ENCODE data around the gene GPR37L1. TPM values are rescaled to one million over a fixed set of nuclear protein-coding genes. Genes with fewer than 3 reads are reported as not detected.

GPR37L1 gene
- total RNA-seq, 2 experiments from 2014 or later = 0.03 TPM; not detected in 1

GRCh38 chr1:202182040-202182877 is 59.5 kb downstream of the GPR37L1 start:
- Histone ChIP-seq H3K4me2 (ENCODE audit: low read length) (no peak overlapping the region), H3K36me3 (ENCODE audit: insufficient read depth, low read length) (no peaks in the 10 kb centered on the region), H3K9me3 (ENCODE audit: low read length) (no peaks in the 10 kb centered on the region), H3K27ac (ENCODE audit: low read depth, low read length, poor library complexity, severe bottlenecking) (no peak overlapping the region), H3K9me2 (ENCODE audit: insufficient read depth, low read length) (no peaks in the 10 kb centered on the region), H4K20me1 (ENCODE audit: insufficient read depth, low read length) (no peaks in the 10 kb centered on the region), H3K4me3 (ENCODE audit: low read depth, low read length, poor library complexity, severe bottlenecking) (no peak overlapping the region), H3K79me2 (ENCODE audit: insufficient read depth, low read depth, low read length) (no peaks in the 10 kb centered on the region), H3K4me1 (ENCODE audit: insufficient read depth, low read length, poor library complexity, severe bottlenecking) (no peaks in the 10 kb centered on the region), H2AFZ (ENCODE audit: low read length) (no peak overlapping the region)
- ChIA-PET POLR2A (no interaction called here), CTCF (ENCODE audit: unreplicated experiment) (interaction anchor here (0.6 kb wide), 1 partner anchor 533 kb away, joined by 3 read pairs; no protein-coding TSS in a partner anchor)
- TF ChIP-seq CTCF (conservative IDR thresholded peaks at IDR 0.05; ENCODE audit: low read length) (no peak), EZH2phosphoT487 (IDR thresholded peaks at IDR 0.05; ENCODE audit: borderline replicate concordance, low read depth, low read length) (no peak)
- no TSS peak for BruUV-seq (replicated peaks)
- DNase-seq (ENCODE audit: low spot score) = no peak
- intact Hi-C loops (cut with micrococcal nuclease; ENCODE audit: unreplicated experiment) = loop anchor here (10.0 kb wide), 1 partner anchor 433 kb away; no protein-coding TSS in a partner anchor

Small RNAs within 50 kb of the gene (small RNA-seq; reads per million reads assigned to genes)
- not detected for gene CRIP1P3

Other genes starting within 250 kb of the GPR37L1 start
- 0.46 TPM in 1 of 2 replicates, not detected in the other for gene SHISA4, start 234.0 kb upstream of the GPR37L1 start, total RNA-seq (2014; rRNA removed; shearing (Covaris generic))
- gene SHISA4, start 234.0 kb upstream of the GPR37L1 start, total RNA-seq (2022) = not detected in 2 replicates
- not detected in 2 replicates for gene LMOD1, start 176.4 kb upstream of the GPR37L1 start, total RNA-seq (2014; rRNA removed; shearing (Covaris generic))
- gene LMOD1, start 176.4 kb upstream of the GPR37L1 start, total RNA-seq (2022) = not detected in 2 replicates
- gene TIMM17A, start 167.4 kb upstream of the GPR37L1 start, total RNA-seq (2014; rRNA removed; shearing (Covaris generic)) = 41.2 and 43.8 TPM in 2 replicates
- 55.6 and 67.2 TPM in 2 replicates for gene TIMM17A, start 167.4 kb upstream of the GPR37L1 start, total RNA-seq (2022)
- gene RNPEP, start 140.3 kb upstream of the GPR37L1 start, total RNA-seq (2014; rRNA removed; shearing (Covaris generic)) = 14.7 and 22.7 TPM in 2 replicates
- 50.9 and 52.1 TPM in 2 replicates for gene RNPEP, start 140.3 kb upstream of the GPR37L1 start, total RNA-seq (2022)
- gene ELF3, start 112.3 kb upstream of the GPR37L1 start, total RNA-seq (2014; rRNA removed; shearing (Covaris generic)) = 0.09 TPM in 1 of 2 replicates, not detected in the other
- gene ELF3, start 112.3 kb upstream of the GPR37L1 start, total RNA-seq (2022) = 0.18 and 0.44 TPM in 2 replicates
- gene ARL8A, start 21.8 kb downstream of the GPR37L1 start, total RNA-seq (2014; rRNA removed; shearing (Covaris generic)) = 25.1 and 25.7 TPM in 2 replicates
- 44.6 and 46.1 TPM in 2 replicates for gene ARL8A, start 21.8 kb downstream of the GPR37L1 start, total RNA-seq (2022)
- 54.2 and 67.5 TPM in 2 replicates for gene PTPN7, start 37.7 kb downstream of the GPR37L1 start, total RNA-seq (2014; rRNA removed; shearing (Covaris generic))
- gene PTPN7, start 37.7 kb downstream of the GPR37L1 start, total RNA-seq (2022) = 79.1 and 83.1 TPM in 2 replicates
- gene LGR6, start 70.9 kb downstream of the GPR37L1 start, total RNA-seq (2014; rRNA removed; shearing (Covaris generic)) = not detected in 2 replicates
- not detected in 2 replicates for gene LGR6, start 70.9 kb downstream of the GPR37L1 start, total RNA-seq (2022)
- gene UBE2T, start 219.0 kb downstream of the GPR37L1 start, total RNA-seq (2014; rRNA removed; shearing (Covaris generic)) = 143 and 157 TPM in 2 replicates
- 105 and 106 TPM in 2 replicates for gene UBE2T, start 219.0 kb downstream of the GPR37L1 start, total RNA-seq (2022)
- 19.1 and 37.1 TPM in 2 replicates for gene PPP1R12B, start 225.8 kb downstream of the GPR37L1 start, total RNA-seq (2014; rRNA removed; shearing (Covaris generic))
- gene PPP1R12B, start 225.8 kb downstream of the GPR37L1 start, total RNA-seq (2022) = 23.5 and 24.0 TPM in 2 replicates

Data from OCI-LY7 (cell line).